Type B pancreatic cell (in vitro differentiated cells): Measurements from ENCODE around the gene MRGPRX3. TPM values are rescaled to one million over a fixed set of nuclear protein-coding genes. Genes with fewer than 3 reads are reported as not detected.

ENCODE experiments used
- DNase-seq: peaks from one replicate; pipeline ENCODE4 v3.0.0; 2021; ENCODE audit warnings: mixed read lengths; ENCODE audit not compliant: unreplicated experiment; ENCODE audit errors: extremely low spot score
- H3K27ac Mint-ChIP-seq: 2 replicates; pipeline ENCODE4 v1.8.0; 2021; ENCODE audit warnings: mild to moderate bottlenecking, mixed read lengths
- H3K27me3 Mint-ChIP-seq: 2 replicates; pipeline ENCODE4 v1.8.0; 2021; ENCODE audit warnings: mixed read lengths
- H3K36me3 Mint-ChIP-seq: 2 replicates; pipeline ENCODE4 v1.8.0; 2021; ENCODE audit warnings: mixed read lengths
- H3K4me1 Mint-ChIP-seq: one replicate; pipeline ENCODE4 v1.8.0; 2021; ENCODE audit warnings: mixed read lengths; ENCODE audit not compliant: unreplicated experiment
- H3K4me3 Mint-ChIP-seq: 2 replicates; pipeline ENCODE4 v1.8.0; 2021; ENCODE audit warnings: mild to moderate bottlenecking, mixed read lengths
- H3K9me3 Mint-ChIP-seq: 2 replicates; pipeline ENCODE4 v1.8.0; 2021; ENCODE audit warnings: mixed read lengths
- CTCF ChIP-seq: fragments of 200-600 bp; sonication (generic); conservative IDR thresholded peaks from 2 replicates; pipeline ENCODE4 v1.5.0; 2021; ENCODE audit warnings: antibody characterized with exemption, mild to moderate bottlenecking
- total RNA-seq: library from RNA; stranded (reverse); gene quantifications from 2 replicates; pipeline ENCODE4 v1.2.1, GENCODE V29; 2021; ENCODE audit warnings: low replicate concordance

MRGPRX3 gene
- total RNA-seq, 1 donor from 2014 or later = not detected

- Mint-ChIP-seq H3K9me3 (no peaks in the 10 kb centered on the region), H3K27me3 (peaks cover 47% of the 10 kb centered on the region), H3K4me1 (no peaks in the 10 kb centered on the region), H3K4me3 (no peak overlapping the region), H3K27ac (no peak overlapping the region), H3K36me3 (no peaks in the 10 kb centered on the region)
- no peak for TF ChIP-seq CTCF
- no peak for DNase-seq
Measured at GRCh38 chr11:18137186-18137800, 4.9 kb downstream of the MRGPRX3 start.

DNA sequence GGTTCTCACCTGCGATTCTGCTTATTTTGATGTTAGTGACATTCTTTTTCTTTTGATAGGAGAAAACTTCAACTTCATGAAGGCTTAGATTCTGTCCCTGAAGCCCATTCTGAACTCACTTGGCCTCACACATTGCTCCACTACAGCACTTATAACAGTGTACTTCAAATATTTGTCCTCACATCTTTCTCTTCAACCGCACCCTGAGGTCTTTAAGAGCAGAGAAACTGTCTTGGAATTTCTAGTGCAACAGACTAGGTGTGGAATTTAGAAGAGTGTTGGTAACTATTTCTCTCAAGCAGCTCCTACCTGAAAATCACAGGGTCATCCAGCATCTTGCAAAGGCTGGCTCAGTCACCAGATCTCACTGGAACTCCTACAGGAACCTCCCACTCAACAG, 7.8 kb downstream of the MRGPRX3 start:
- Mint-ChIP-seq H3K27ac (no peak overlapping the region), H3K4me1 (no peaks in the 10 kb centered on the region), H3K36me3 (no peaks in the 10 kb centered on the region), H3K9me3 (no peaks in the 10 kb centered on the region), H3K4me3 (no peak overlapping the region), H3K27me3 (peaks cover 44% of the 10 kb centered on the region)
- no peak for TF ChIP-seq CTCF
- no peak for DNase-seq

DNA sequence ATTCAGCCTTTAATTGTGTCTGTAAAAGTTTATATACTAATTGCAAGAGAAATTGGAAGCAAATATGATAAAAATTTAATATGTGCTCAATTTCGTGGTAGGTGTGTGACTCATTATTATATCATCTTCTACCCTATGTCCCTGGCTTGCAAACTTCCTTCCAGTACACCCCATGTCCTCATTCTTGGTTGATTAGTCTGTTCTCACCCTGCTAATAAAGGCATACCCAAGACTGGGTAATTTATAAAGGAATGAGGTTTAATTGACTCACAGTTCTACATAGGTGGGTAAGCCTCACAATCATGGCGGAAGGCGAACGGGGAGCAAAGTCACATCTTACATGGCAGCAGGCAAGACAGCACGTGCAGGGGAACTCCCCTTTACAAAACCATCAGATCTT, 11.9 kb downstream of the MRGPRX3 start:
- Mint-ChIP-seq H3K9me3 (no peaks in the 10 kb centered on the region), H3K4me3 (no peak overlapping the region), H3K27ac (no peak overlapping the region), H3K4me1 (no peaks in the 10 kb centered on the region), H3K27me3 (peaks cover 55% of the 10 kb centered on the region), H3K36me3 (no peaks in the 10 kb centered on the region)
- DNase-seq = no peak
- TF ChIP-seq CTCF = no peak

- peak; percentile 57 for TF ChIP-seq CTCF
- H3K27ac Mint-ChIP-seq = no peak overlapping the region
- no peak for DNase-seq
- H3K9me3 Mint-ChIP-seq = no peaks in the 10 kb centered on the region
- H3K4me3 Mint-ChIP-seq = no peak overlapping the region
- no peaks in the 10 kb centered on the region for H3K4me1 Mint-ChIP-seq
- H3K27me3 Mint-ChIP-seq = peaks cover 53% of the 10 kb centered on the region
- no peaks in the 10 kb centered on the region for H3K36me3 Mint-ChIP-seq
Measured at GRCh38 chr11:18145025-18145424, 12.7 kb downstream of the MRGPRX3 start.

- TF ChIP-seq CTCF = no peak
- Mint-ChIP-seq H3K27me3 (peaks cover 56% of the 10 kb centered on the region), H3K9me3 (no peaks in the 10 kb centered on the region), H3K27ac (no peak overlapping the region), H3K4me1 (no peaks in the 10 kb centered on the region), H3K4me3 (no peak overlapping the region), H3K36me3 (no peaks in the 10 kb centered on the region)
- DNase-seq = no peak
Measured at GRCh38 chr11:18145837-18146236, 13.5 kb downstream of the MRGPRX3 start.

GRCh38 chr11:18151581-18151980, 19.2 kb downstream of the MRGPRX3 start:
- H3K4me1 Mint-ChIP-seq = no peaks in the 10 kb centered on the region
- no peak overlapping the region for H3K4me3 Mint-ChIP-seq
- TF ChIP-seq CTCF = no peak
- H3K27me3 Mint-ChIP-seq = peaks cover 59% of the 10 kb centered on the region
- H3K36me3 Mint-ChIP-seq = no peaks in the 10 kb centered on the region
- H3K9me3 Mint-ChIP-seq = no peaks in the 10 kb centered on the region
- no peak overlapping the region for H3K27ac Mint-ChIP-seq
- no peak for DNase-seq
